HG03442 (cell line): ENCODE measurements around the gene KIF18B.

Source experiments
- ATAC-seq: cut with Tn5 transposase; IDR thresholded peaks from one replicate; pipeline ENCODE4 v1.9.1; 2021; ENCODE audit warnings: mild to moderate bottlenecking, moderate library complexity; ENCODE audit not compliant: unreplicated experiment

KIF18B gene

DNA sequence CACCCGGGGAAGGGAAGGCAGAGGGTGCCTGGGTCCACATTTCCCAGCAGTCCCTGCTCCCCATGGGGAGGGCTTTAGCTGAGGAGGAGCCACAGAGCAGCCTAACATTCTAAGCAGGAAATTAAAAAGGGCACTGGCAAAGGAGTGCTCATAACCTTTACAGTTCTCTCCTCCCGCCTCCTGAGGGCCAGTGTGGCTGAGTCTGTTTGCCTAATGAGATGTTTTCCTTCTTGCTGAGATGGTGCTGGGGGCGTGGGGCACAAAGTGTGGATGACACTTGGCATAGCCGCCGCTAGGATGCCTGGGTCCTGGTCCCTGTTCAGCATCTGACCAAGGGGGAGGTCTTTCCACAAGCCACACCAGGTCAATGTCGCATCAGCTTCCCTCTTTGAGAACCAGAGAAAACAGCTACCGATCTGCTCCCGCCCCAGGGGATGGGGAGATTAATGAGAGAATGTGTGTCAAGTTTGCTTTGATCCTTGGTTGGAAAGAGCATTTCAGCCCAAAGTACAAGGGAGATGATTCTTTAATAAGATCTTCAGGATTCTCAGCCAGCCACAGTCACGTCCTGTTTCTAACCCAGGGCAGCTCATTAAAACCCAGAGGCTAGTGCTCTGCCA, 5.8 kb downstream of the KIF18B start:
- ATAC-seq: no peak

DNA sequence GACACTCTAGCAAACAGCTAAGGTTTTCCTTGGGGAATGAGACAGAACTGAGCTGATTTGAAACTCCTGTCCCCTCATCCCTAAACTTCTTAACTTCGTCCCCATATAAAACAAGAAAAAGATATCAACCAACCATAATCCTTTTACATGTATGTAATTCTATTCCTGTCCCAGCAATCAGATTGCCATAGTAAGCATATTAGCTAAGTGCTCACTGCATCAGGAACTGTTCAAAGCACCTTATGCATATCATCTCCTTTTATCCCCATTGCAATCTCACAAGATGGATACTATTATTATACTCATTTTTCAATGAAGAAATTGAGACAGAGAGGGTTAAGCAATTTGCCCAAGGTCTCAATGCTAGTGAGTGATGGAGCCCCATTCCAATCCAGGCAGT, 6.8 kb downstream of the KIF18B start:
- ATAC-seq: no peak

GRCh38 chr17:44940317-44940716, 7.3 kb downstream of the KIF18B start:
- ATAC-seq: no peak

DNA sequence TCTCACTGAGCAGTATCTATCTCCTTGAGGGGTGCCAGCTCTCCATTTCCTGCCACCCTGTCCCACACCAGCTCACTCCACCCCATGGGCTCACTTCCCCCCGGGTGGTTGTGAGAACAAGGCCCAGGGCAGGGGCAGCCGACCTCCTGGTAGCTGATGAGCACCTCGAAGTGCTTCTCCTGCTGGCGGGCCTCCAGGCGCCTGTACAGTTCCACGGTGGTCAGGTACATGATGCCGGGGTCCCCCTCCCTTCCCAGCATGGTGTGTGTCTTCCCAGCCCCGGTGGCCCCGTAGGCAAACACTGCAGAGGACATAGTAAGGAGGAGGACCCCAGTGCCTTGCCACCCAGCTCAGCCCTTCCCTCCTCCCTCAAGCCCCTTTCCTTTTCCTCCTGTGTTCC, 12.5 kb downstream of the KIF18B start:
- no peak for ATAC-seq

GRCh38 chr17:44934745-44935105, 12.8 kb downstream of the KIF18B start:
- ATAC-seq: no peak

DNA sequence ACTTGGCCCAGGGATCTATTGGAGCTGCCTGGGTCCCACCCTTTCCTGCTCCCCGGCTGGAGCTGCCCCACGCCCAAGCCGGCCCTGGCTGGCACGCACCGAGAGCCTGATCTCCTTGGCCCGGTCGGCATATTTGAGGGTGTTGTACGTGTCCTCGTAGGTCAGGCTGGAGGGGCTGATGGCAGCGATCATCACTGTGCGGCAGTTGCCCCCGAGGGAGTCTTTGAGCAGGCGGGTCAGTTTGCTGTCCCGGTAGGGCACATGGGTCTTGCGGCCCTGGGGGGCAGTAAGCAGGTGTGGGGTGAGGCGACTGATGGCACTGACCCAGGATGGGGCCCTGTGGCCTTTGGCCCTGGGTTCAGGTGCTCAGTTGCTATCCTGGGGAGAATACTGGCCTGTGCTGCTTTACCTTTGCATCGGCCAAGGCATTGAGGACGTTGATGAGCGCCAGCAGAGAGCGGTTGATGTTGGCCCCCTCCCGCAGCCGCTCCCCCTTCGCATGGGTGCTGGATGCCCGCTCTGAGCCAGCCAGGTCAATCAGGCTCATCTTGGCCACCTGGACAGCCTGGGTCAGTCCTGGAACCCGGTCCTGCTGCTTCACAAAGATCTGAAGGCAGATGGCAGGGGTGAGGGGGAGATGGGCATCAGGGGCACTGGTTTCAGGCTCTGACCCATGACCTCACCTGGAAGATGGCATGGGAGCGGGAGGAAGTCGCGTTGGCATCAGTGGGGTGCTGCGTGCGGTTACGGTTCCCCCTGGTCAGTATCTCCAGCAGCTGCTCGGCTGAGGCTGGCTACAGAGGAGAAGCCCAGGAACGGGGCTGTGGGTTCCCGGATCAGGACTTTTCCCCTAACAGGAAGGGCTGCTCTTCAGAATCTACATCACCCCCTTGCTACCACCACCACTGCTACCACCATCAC, 13.5 kb downstream of the KIF18B start:
- ATAC-seq: no peak

DNA sequence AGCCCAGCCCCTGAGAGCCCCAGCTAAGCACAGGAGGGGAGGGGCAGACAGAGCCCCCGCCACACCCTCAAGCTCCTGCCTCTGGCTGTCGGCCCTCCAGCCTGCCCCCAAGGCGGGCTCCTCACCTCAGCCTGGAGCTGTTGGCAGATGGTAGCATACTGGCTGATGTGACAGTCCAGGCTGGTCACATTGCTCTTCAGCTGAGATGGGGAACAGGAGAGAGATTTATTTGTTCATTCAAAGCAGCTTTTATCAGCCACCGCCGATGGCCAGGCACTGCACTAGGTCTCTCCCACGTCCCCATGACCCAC, 14.8 kb downstream of the KIF18B start:
- ATAC-seq: no peak

DNA sequence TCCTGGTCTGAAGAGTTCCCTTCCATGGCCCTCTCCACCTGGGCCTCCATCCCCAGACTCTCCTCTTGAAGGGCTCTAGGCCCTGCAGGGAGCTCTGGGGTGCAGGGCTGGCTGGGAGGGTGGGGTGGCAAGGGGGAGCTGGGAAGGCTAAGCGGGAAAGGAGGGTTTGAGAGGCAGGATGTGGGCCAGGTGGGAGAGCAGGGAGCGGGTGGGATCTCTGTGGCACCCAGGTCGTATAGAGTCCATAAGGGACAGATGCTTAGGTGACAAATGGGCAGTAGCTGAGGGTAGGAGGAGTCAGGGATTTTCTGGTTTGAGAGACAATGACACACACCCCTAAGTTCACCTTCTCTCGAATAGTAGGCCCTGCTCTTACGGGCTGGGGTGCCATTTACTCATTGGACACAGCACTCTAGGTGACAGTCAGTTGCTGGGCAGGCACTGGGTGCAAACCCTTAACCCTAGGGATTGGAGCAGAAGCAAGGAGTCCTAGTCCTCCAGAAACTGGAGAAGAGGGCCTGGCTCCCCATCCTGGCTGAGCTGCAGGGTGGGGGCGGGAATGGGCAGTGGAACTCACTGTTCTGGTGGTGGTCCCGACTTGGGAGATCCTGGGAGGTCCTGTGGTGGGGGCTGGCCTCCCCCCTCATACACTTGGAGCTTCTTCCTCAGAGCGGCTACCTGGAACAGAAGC, 15.3 kb downstream of the KIF18B start:
- ATAC-seq: no peak

DNA sequence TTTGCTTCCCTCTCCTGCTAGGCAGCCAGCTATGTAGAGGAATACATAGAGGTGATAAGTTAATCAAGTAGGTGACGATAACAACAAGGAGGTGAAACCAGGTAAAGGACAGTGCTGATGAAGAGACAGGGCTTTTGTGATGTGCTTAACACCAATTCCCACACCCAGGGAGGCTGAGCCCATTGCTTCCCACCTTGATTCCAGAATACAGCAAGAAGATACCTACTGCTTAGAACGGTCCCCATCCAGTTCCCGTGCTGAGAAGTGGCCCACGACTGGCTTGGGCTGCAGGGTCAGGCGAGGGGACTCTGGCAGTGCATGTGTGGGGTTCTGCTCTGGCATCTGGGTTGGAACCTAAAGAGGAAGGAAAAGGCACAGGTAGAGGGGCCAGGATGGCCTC, 16.2 kb downstream of the KIF18B start:
- ATAC-seq: no peak

GRCh38 chr17:44930667-44931066, 16.9 kb downstream of the KIF18B start:
- no peak for ATAC-seq

DNA sequence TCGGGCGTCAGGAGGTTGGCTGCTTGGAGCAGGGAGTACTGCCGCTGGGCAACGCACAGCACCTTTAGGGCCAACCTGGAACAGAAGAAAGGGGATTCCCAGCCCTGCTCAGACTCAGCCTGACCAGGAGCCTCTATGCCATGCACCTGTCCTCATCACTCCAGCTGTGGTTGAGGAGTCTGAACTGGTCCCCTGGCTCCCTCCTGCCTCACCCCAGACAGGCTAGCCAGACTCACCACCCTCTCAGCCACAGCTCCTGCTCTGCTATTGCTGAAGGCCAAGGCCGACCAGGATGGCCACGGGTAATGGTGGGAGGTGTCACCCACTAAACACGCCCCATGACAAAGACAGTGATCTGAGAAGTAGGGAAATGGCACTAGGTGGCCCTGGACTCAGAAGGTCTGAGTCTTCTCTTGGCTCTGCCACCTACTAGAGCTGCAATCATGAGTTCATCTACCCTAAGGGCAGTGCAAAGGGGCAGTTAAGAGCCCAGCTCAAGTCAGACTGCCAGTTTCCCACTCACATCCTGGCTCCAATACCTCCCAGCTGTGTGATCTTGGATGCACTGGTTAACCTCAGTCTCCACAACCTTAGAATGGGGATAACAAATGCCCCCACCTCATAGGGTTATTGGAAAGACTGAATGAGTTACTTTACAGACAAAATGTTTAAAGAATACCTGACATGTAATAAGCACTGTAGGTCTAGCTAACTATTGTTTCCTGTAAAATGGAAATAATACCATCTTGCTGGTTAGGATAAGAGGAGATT, 18.4 kb downstream of the KIF18B start:
- no peak for ATAC-seq

DNA sequence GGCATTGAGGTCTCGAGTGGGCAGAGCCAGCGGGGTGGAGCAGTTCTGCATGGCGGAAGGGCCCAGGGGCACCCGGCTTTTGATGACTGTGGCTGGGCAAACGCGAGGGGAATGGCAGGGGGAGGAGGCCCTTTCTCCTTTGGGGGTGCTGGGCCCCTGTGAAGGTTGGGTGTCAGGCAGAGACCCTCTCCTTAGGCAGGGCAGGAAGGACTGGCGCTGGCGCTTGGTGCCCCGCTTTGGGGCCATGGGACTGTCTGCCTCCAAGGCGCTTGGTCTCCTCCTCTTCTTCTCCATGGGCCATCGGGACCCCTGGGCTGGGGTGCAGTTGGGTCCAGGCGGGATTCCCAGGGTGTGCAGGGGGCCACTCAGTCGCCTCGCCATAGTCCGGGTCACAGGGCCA, 19.4 kb downstream of the KIF18B start:
- ATAC-seq: no peak

DNA sequence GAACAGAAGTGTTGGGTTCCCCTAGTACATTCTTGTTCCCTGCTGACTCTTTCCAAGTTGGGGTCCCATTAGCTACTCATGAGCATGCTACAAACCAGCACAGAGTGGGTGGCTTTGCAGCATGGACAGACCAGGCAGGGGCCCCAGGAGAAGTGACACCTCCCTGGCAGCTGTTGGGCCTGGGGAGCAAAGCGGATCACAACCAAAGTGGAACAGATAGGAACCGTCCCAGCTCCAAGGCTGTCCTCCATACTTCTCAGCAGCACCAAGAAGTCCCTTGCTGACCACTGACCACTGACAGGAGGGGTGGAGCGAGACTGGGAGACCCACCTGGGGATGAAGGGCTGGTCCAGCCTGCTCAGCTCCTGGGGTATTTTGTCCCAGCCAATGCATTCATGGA, 19.9 kb downstream of the KIF18B start:
- no peak for ATAC-seq

- ATAC-seq: no peak
These were observed 20.6 kb downstream of the KIF18B start for GRCh38 chr17:44926821-44927525.

DNA sequence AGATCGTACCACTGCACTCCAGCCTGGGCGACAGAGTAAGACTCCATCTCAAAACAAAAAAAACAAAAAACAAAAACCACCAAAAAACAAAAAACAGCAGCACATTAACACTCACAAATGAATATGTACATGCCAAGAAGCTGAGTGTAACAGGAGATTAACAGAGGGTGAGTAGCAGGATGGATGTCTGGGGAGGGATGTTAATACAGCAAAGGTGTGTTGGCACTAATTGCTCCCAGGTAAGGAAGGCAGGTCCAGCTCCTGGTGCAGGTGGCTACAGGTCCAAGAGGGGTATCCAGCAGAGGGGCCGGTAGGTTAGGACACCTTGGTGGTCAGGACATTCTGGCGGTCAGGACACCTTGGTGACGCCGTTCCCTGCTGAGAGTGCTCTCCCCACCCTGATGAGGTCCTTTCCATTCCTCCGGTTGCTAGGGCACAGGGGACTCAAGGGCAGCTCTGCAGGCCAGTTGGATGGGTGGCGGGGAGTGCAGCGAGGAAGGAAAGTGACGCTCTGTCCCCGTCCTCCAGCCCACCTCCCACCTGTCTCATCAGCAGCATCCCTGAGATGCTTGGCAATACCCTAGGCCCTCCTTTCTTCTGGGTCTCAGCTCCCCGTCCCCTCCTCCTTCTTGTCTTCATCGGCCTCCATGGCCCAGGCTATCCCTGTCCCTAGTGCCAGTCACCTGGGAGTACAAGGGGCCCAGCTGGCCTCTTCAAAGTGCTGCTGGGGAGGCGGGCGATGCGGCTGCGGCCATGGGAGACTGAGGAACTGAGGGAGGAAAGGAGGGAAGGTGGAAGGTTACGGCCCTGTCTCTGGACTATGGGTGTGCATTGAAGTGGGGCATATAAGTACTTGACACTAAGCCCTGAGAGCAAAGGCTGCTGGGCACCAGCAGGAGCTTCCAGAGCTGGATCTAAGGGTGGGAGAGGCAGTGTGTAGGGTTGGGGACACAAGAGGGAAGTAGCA, 21.6 kb downstream of the KIF18B start:
- ATAC-seq: no peak

- ATAC-seq: no peak
These were observed 23.4 kb downstream of the KIF18B start for GRCh38 chr17:44924107-44924544.

GRCh38 chr17:44922746-44923470, 24.7 kb downstream of the KIF18B start:
- no peak for ATAC-seq

- no peak for ATAC-seq
These were observed 25.4 kb downstream of the KIF18B start for GRCh38 chr17:44922136-44922535.
